ENCODE data around the gene INTS1. TPM values are rescaled to one million over a fixed set of nuclear protein-coding genes. Genes with fewer than 3 reads are reported as not detected.
A peak's percentile ranks its signal among the peaks of the same experiment; 100 is the strongest.
"Not testable (repeated sequence)": the region's sequence is repeated elsewhere in the genome, so short reads cannot be mapped to it uniquely, and the experiment has no call there.

The INTS1 gene
- total RNA-seq, 4 donors from 2014 or later = 44.3 to 108 (median 78.8) TPM

- no peak overlapping the region for H3K4me3 ChIP-seq
- in situ Hi-C loops (cut with MboI; ENCODE audit: low sequenced_read_pairs in 4 of 4) = no loop called here
- DNase-seq = no peak
These were observed 19.0 kb upstream of the INTS1 start for GRCh38 chr7:1523208-1523607.

GRCh38 chr7:1521456-1521855 is 17.3 kb upstream of the INTS1 start:
- Histone ChIP-seq H3K27me3 (no peaks in the 10 kb centered on the region), H3K9me3 (no peaks in the 10 kb centered on the region), H3K27ac (no peak overlapping the region), H3K36me3 (no peaks in the 10 kb centered on the region), H3K4me1 (no peaks in the 10 kb centered on the region), H3K4me3 (no peak overlapping the region)
- in situ Hi-C loops (cut with MboI; ENCODE audit: low sequenced_read_pairs in 4 of 4) = no loop called here
- intact Hi-C loops (cut with DNase I; ENCODE audit: low total_unique reads) = no loop called here
- ATAC-seq (no peak), DNase-seq (no peak)
- TF ChIP-seq CTCF (IDR thresholded peaks at IDR 0.05 in 4 of 5, conservative IDR thresholded peaks at IDR 0.05 in 1 of 5) (no peak), POLR2A (IDR thresholded peaks at IDR 0.05) (no peak)

More at GRCh38 chr7:1523208-1523607, 19.0 kb upstream of the INTS1 start:
- no peaks in the 10 kb centered on the region for H3K36me3 ChIP-seq
- H3K27ac ChIP-seq = no peak overlapping the region
- no peaks in the 10 kb centered on the region for H3K9me3 ChIP-seq
- no peak for ATAC-seq
- TF ChIP-seq CTCF (IDR thresholded peaks at IDR 0.05 in 4 of 5, conservative IDR thresholded peaks at IDR 0.05 in 1 of 5) = no peak
- no peaks in the 10 kb centered on the region for H3K4me1 ChIP-seq
- H3K27me3 ChIP-seq = no peaks in the 10 kb centered on the region
- intact Hi-C loops (cut with DNase I; ENCODE audit: low total_unique reads) = no loop called here

GRCh38 chr7:1520539-1521234 is 16.5 kb upstream of the INTS1 start:
- ATAC-seq = peak; percentile 24 to 53
- Histone ChIP-seq H3K4me3 (no peak overlapping the region), H3K27me3 (no peaks in the 10 kb centered on the region), H3K4me1 (no peaks in the 10 kb centered on the region), H3K36me3 (no peaks in the 10 kb centered on the region), H3K27ac (peak overlapping the region in 3 of 4 donors; percentile 41 to 54 (median 42)), H3K9me3 (no peaks in the 10 kb centered on the region)
- in situ Hi-C loops (cut with MboI; ENCODE audit: low sequenced_read_pairs in 4 of 4) (no loop called here), intact Hi-C loops (cut with DNase I; ENCODE audit: low total_unique reads) (no loop called here)
- TF ChIP-seq CTCF (IDR thresholded peaks at IDR 0.05 in 4 of 5, conservative IDR thresholded peaks at IDR 0.05 in 1 of 5) (no peak), POLR2A (IDR thresholded peaks at IDR 0.05) (peak in 1 of 2 donors; percentile 32)
- no peak for DNase-seq

GRCh38 chr7:1519322-1519922 is 15.2 kb upstream of the INTS1 start:
- in situ Hi-C loops (cut with MboI; ENCODE audit: low sequenced_read_pairs in 4 of 4) = not testable (repeated sequence)

GRCh38 chr7:1516586-1517251 is 12.5 kb upstream of the INTS1 start:
- ATAC-seq (no peak), DNase-seq (no peak)
- Histone ChIP-seq H3K4me3 (no peak overlapping the region), H3K27ac (no peak overlapping the region), H3K4me1 (peaks cover 10 to 21% of the 10 kb centered on the region in 2 donors), H3K27me3 (no peaks in the 10 kb centered on the region), H3K9me3 (no peaks in the 10 kb centered on the region), H3K36me3 (no peaks in the 10 kb centered on the region)
- TF ChIP-seq CTCF (IDR thresholded peaks at IDR 0.05 in 4 of 5, conservative IDR thresholded peaks at IDR 0.05 in 1 of 5) = no peak
- no peak for TF ChIP-seq POLR2A (IDR thresholded peaks at IDR 0.05)
- intact Hi-C loops (cut with DNase I; ENCODE audit: low total_unique reads) = no loop called here
- in situ Hi-C loops (cut with MboI; ENCODE audit: low sequenced_read_pairs in 4 of 4) = no loop called here

More at GRCh38 chr7:1519322-1519922, 15.2 kb upstream of the INTS1 start:
- ATAC-seq; intact Hi-C loops (cut with DNase I; ENCODE audit: low total_unique reads); H3K36me3 ChIP-seq; DNase-seq; H3K27ac ChIP-seq; H3K9me3 ChIP-seq; H3K27me3 ChIP-seq; H3K4me3 ChIP-seq; H3K4me1 ChIP-seq: not testable (repeated sequence)

- H3K27me3 ChIP-seq; H3K4me3 ChIP-seq; H3K9me3 ChIP-seq; intact Hi-C loops (cut with DNase I; ENCODE audit: low total_unique reads); in situ Hi-C loops (cut with MboI; ENCODE audit: low sequenced_read_pairs in 4 of 4); ATAC-seq; DNase-seq; H3K36me3 ChIP-seq: not testable (repeated sequence)
- H3K27ac ChIP-seq = peak overlapping the region in 2 of 4 donors; percentile 98 to 100
- peaks cover 10 to 21% of the 10 kb centered on the region in 2 donors for H3K4me1 ChIP-seq
These were observed 11.3 kb upstream of the INTS1 start for GRCh38 chr7:1515509-1515967.

Measured in gastrocnemius medialis (tissue), 4 donors.